Measurements from ENCODE around the gene LRRC46.

DNA sequence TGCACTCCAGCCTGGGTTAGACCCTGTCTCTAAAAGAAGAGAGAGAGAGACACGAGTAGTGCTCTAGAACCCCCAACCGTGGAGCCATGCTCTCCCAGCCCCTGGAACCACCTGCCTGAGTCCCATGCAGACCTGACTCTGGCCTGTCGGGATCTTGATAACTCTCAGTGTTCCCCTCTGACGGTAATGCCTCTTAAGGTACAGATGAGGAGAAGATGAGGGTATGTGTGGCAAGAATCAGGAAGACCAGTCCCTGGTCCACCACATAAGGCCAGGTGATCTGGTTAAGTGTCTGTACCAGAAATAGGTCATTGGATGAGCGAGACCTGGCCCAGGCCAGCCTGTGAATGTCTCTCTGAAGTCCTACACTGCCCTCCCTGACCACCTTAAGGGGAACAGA, 28.3 kb upstream of the LRRC46 start:
- TF ChIP-seq POLR2A (IDR thresholded peaks at IDR 0.05; ENCODE audit: low read depth): no peak
- TF ChIP-seq CTCF (IDR thresholded peaks at IDR 0.05): no peak
- no peak for TF ChIP-seq POLR2AphosphoS5 (IDR thresholded peaks at IDR 0.05)

Measured in esophagus muscularis mucosa (tissue), 3 donors.